Caco-2 (cell line): ENCODE results near the gene NT5C3A. TPM values are rescaled to one million over a fixed set of nuclear protein-coding genes. Genes with fewer than 3 reads are reported as not detected.

Experiments used
- BruUV-seq: library from RNA; stranded (reverse); fragments of 400-500 nt; replicated peaks from 2 replicates; lab custom pipeline; 2021; lab: Mats Ljungman, UMichigan
- CTCF ChIA-PET: fragments of 300-600 bp; sonication (Branson Sonifier 250); formaldehyde crosslinking; loops from one replicate; lab custom pipeline; 2022; ENCODE audit warnings: antibody characterized with exemption; lab: Charles Lee
- POLR2A ChIA-PET: fragments of 300-600 bp; sonication (Branson Sonifier 250); formaldehyde crosslinking; loops from one replicate; lab custom pipeline; 2022; ENCODE audit warnings: antibody characterized with exemption; lab: Charles Lee
- DNase-seq, 2 experiments: peaks; one replicate each; pipeline versions ENCODE4 v3.0.0 to v3.0.0-alpha.2; 2020 to 2022
- H3K27me3 ChIP-seq: replicated peaks from 2 replicates; pipeline ENCODE4 v1.6.0; 2011; ENCODE audit warnings: low read length; ENCODE audit not compliant: control insufficient read depth, insufficient read depth
- H3K36me3 ChIP-seq: 2 replicates; pipeline ENCODE4 v1.5.1; 2011; ENCODE audit warnings: low read length; ENCODE audit not compliant: control insufficient read depth, insufficient read depth
- H3K4me1 ChIP-seq: fragments of 250-450 bp; sonication (Bioruptor Pico); 2 replicates; pipeline ENCODE4 v1.5.1; 2020; ENCODE audit warnings: mild to moderate bottlenecking
- H3K4me3 ChIP-seq: 2 replicates; pipeline ENCODE4 v1.5.1; 2011; ENCODE audit warnings: low read depth, mild to moderate bottlenecking, control low read depth, low read length
- H3K9me3 ChIP-seq: fragments of 250-450 bp; sonication (Bioruptor Pico); 2 replicates; pipeline ENCODE4 v1.5.1; 2020; ENCODE audit warnings: mild to moderate bottlenecking, moderate library complexity
- H3K27ac Mint-ChIP-seq: one replicate; pipeline ENCODE4 v1.8.0; 2022; ENCODE audit warnings: mixed read lengths; ENCODE audit not compliant: unreplicated experiment
- H3K27me3 Mint-ChIP-seq: one replicate; pipeline ENCODE4 v1.8.0; 2022; ENCODE audit warnings: mixed read lengths; ENCODE audit not compliant: insufficient read depth, unreplicated experiment
- H3K36me3 Mint-ChIP-seq: one replicate; pipeline ENCODE4 v1.8.0; 2022; ENCODE audit warnings: mild to moderate bottlenecking, mixed read lengths; ENCODE audit not compliant: insufficient read depth, unreplicated experiment
- H3K4me1 Mint-ChIP-seq: one replicate; pipeline ENCODE4 v1.8.0; 2022; ENCODE audit warnings: low read depth, mixed read lengths; ENCODE audit not compliant: unreplicated experiment
- H3K4me3 Mint-ChIP-seq: one replicate; pipeline ENCODE4 v1.8.0; 2022; ENCODE audit warnings: mild to moderate bottlenecking, moderate library complexity, mixed read lengths; ENCODE audit not compliant: unreplicated experiment
- H3K9me3 Mint-ChIP-seq: one replicate; pipeline ENCODE4 v1.8.0; 2022; ENCODE audit warnings: mixed read lengths; ENCODE audit not compliant: unreplicated experiment
- intact Hi-C: fragments of 100-400 bp; cut with micrococcal nuclease; formaldehyde crosslinking; loops from one replicate; pipeline ENCODE4 v1.10.0; 2022; ENCODE audit not compliant: unreplicated experiment
- total RNA-seq: library from RNA; stranded (reverse); gene quantifications from 2 replicates; pipeline ENCODE4 v1.2.3, GENCODE V29; 2022
- TF ChIP-seq, protein P1 (sequence below), 2 experiments: fragments of 200-600 bp in 1 of 2; IDR thresholded peaks; 1 replicate in 1 of 2; 2 replicates in 1 of 2; pipeline versions ENCODE4 v1.5.1 to v1.8.0; 2011 to 2022; ENCODE audit warnings: antibody characterized with exemption in 1 of 2, control low read depth in 1 of 2, inconsistent platforms in 1 of 2, low read depth in 1 of 2, low read length in 1 of 2, mild to moderate bottlenecking in 1 of 2, moderate library complexity in 1 of 2; ENCODE audit not compliant: insufficient read depth in 1 of 2, severe bottlenecking in 1 of 2, unreplicated experiment in 1 of 2

NT5C3A gene
- total RNA-seq, 1 experiment from 2014 or later, result 32.6 TPM

- DNase-seq, result no peak
- ChIA-PET POLR2A (no interaction called here), CTCF (no interaction called here)
- no peaks in the 10 kb centered on the region for H3K36me3 ChIP-seq
- H3K36me3 Mint-ChIP-seq, result no peaks in the 10 kb centered on the region
- peaks cover 21% of the 10 kb centered on the region for H3K4me1 Mint-ChIP-seq
- intact Hi-C loops, result no loop called here
- no peaks in the 10 kb centered on the region for H3K27me3 ChIP-seq
- H3K27me3 Mint-ChIP-seq, result no peaks in the 10 kb centered on the region
- H3K9me3 Mint-ChIP-seq, result no peaks in the 10 kb centered on the region
- H3K4me3 ChIP-seq, result no peak overlapping the region
- H3K4me3 Mint-ChIP-seq, result no peak overlapping the region
- H3K9me3 ChIP-seq, result no peaks in the 10 kb centered on the region
- peaks cover 15% of the 10 kb centered on the region for H3K4me1 ChIP-seq
- BruUV-seq, result no TSS peak
- no peak overlapping the region for H3K27ac Mint-ChIP-seq
- TF ChIP-seq, protein P1, sequence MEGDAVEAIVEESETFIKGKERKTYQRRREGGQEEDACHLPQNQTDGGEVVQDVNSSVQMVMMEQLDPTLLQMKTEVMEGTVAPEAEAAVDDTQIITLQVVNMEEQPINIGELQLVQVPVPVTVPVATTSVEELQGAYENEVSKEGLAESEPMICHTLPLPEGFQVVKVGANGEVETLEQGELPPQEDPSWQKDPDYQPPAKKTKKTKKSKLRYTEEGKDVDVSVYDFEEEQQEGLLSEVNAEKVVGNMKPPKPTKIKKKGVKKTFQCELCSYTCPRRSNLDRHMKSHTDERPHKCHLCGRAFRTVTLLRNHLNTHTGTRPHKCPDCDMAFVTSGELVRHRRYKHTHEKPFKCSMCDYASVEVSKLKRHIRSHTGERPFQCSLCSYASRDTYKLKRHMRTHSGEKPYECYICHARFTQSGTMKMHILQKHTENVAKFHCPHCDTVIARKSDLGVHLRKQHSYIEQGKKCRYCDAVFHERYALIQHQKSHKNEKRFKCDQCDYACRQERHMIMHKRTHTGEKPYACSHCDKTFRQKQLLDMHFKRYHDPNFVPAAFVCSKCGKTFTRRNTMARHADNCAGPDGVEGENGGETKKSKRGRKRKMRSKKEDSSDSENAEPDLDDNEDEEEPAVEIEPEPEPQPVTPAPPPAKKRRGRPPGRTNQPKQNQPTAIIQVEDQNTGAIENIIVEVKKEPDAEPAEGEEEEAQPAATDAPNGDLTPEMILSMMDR (IDR thresholded peaks at IDR 0.05; ENCODE audit: insufficient read depth in 1 of 2, low read depth in 1 of 2, low read length in 1 of 2, severe bottlenecking in 1 of 2, unreplicated experiment in 1 of 2), result no peak
Measured at GRCh38 chr7:33038639-33039038, 23.9 kb downstream of the NT5C3A start.

GRCh38 chr7:33035776-33036175, 26.8 kb downstream of the NT5C3A start:
- ChIA-PET POLR2A (no interaction called here), CTCF (no interaction called here)
- Mint-ChIP-seq H3K36me3 (no peaks in the 10 kb centered on the region), H3K9me3 (no peaks in the 10 kb centered on the region), H3K27ac (no peak overlapping the region), H3K27me3 (no peaks in the 10 kb centered on the region), H3K4me1 (peaks cover 14% of the 10 kb centered on the region), H3K4me3 (no peak overlapping the region)
- Histone ChIP-seq H3K4me1 (no peaks in the 10 kb centered on the region), H3K9me3 (no peaks in the 10 kb centered on the region), H3K4me3 (no peak overlapping the region), H3K27me3 (no peaks in the 10 kb centered on the region), H3K36me3 (no peaks in the 10 kb centered on the region)
- DNase-seq, result no peak
- intact Hi-C loops, result no loop called here
- TF ChIP-seq, protein P1 (IDR thresholded peaks at IDR 0.05; ENCODE audit: insufficient read depth in 1 of 2, low read depth in 1 of 2, low read length in 1 of 2, severe bottlenecking in 1 of 2, unreplicated experiment in 1 of 2), result no peak
- no TSS peak for BruUV-seq

GRCh38 chr7:33024189-33024757, 38.3 kb downstream of the NT5C3A start:
- ChIA-PET POLR2A (no interaction called here), CTCF (no interaction called here)
- H3K9me3 Mint-ChIP-seq, result no peaks in the 10 kb centered on the region
- H3K4me1 ChIP-seq, result no peaks in the 10 kb centered on the region
- H3K27ac Mint-ChIP-seq, result no peak overlapping the region
- no peaks in the 10 kb centered on the region for H3K9me3 ChIP-seq
- H3K4me1 Mint-ChIP-seq, result no peaks in the 10 kb centered on the region
- TF ChIP-seq, protein P1 (IDR thresholded peaks at IDR 0.05; ENCODE audit: insufficient read depth in 1 of 2, low read depth in 1 of 2, low read length in 1 of 2, severe bottlenecking in 1 of 2, unreplicated experiment in 1 of 2), result no peak
- no peak overlapping the region for H3K4me3 ChIP-seq
- H3K36me3 ChIP-seq, result no peaks in the 10 kb centered on the region; the same call in 1 of the 2 replicates
- H3K27me3 Mint-ChIP-seq, result no peaks in the 10 kb centered on the region
- H3K4me3 Mint-ChIP-seq, result no peak overlapping the region
- peaks cover 8% of the 10 kb centered on the region for H3K36me3 Mint-ChIP-seq
- intact Hi-C loops, result no loop called here
- BruUV-seq, result no TSS peak
- no peak for DNase-seq
- H3K27me3 ChIP-seq, result no peaks in the 10 kb centered on the region
